ENCODE results near the gene OGDHL. TPM values are rescaled to one million over a fixed set of nuclear protein-coding genes. Genes with fewer than 3 reads are reported as not detected.

Gene OGDHL
- total RNA-seq, 6 experiments from 2014 or later, result 60.4 to 98.5 (median 76.8) TPM

DNA sequence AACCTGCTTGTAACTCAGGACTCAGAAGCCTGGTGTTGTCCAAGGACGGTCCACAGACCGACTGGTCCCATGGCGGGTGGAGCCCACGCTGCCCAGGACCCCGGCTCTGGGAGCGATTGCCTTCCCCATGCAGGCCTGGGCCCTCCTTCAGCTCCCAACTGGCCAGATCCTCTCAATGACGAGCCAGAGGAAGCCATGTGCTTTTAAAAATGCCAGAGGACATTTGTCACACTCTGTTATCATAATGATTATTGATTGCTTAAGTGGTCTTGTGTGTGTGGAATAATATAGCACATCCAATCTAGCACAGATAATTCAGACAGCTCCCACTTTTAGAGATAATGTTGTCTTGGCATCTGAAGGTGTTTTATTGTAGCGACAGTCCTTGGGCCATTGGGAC, 22.6 kb upstream of the OGDHL start:
- DNase-seq (no peak), ATAC-seq (no peak)
- no peak overlapping the region for H3K27ac ChIP-seq
- no peaks in the 10 kb centered on the region for H3K36me3 ChIP-seq
- H3K9me3 ChIP-seq, result no peaks in the 10 kb centered on the region
- H3K4me3 ChIP-seq, result no peak overlapping the region
- TF ChIP-seq CTCF (IDR thresholded peaks at IDR 0.05) (no peak), POLR2A (IDR thresholded peaks at IDR 0.05) (no peak)
- H3K4me1 ChIP-seq, result no peaks in the 10 kb centered on the region
- WGBS (ENCODE audit: insufficient coverage, low coverage, low lambda C conversion rate, missing lambda C conversion rate), result 64% methylated on average over 2 of the region's 8 CpGs
- no peaks in the 10 kb centered on the region for H3K27me3 ChIP-seq
- intact Hi-C loops (cut with DNase I), result loop anchor here (10.0 kb wide), 1 partner anchor 190 kb away; no protein-coding TSS in a partner anchor

GRCh38 chr10:49783645-49784044, 21.5 kb upstream of the OGDHL start:
- DNase-seq (peak in 1 of 3 donors; percentile 27), ATAC-seq (peak; percentile 37 to 82 (median 64))
- Histone ChIP-seq H3K27me3 (no peaks in the 10 kb centered on the region), H3K36me3 (no peaks in the 10 kb centered on the region), H3K27ac (no peak overlapping the region), H3K4me1 (no peaks in the 10 kb centered on the region), H3K4me3 (no peak overlapping the region), H3K9me3 (no peaks in the 10 kb centered on the region)
- intact Hi-C loops (cut with DNase I), result loop anchor here (10.0 kb wide), 1 partner anchor 189 kb away; no protein-coding TSS in a partner anchor
- WGBS (ENCODE audit: insufficient coverage, low coverage, low lambda C conversion rate, missing lambda C conversion rate), result 34% methylated on average over 4 of the region's 5 CpGs
- TF ChIP-seq CTCF (IDR thresholded peaks at IDR 0.05), result peak; percentile 14 to 45 (median 31)
- TF ChIP-seq POLR2A (IDR thresholded peaks at IDR 0.05), result no peak

GRCh38 chr10:49781247-49781646, 19.1 kb upstream of the OGDHL start:
- no peaks in the 10 kb centered on the region for H3K9me3 ChIP-seq
- no peak overlapping the region for H3K27ac ChIP-seq
- H3K36me3 ChIP-seq, result no peaks in the 10 kb centered on the region
- no peaks in the 10 kb centered on the region for H3K27me3 ChIP-seq
- DNase-seq, result no peak
- no peaks in the 10 kb centered on the region for H3K4me1 ChIP-seq
- ATAC-seq, result no peak
- intact Hi-C loops (cut with DNase I), result loop anchor here (10.0 kb wide), 1 partner anchor 186 kb away; no protein-coding TSS in a partner anchor
- H3K4me3 ChIP-seq, result no peak overlapping the region
- TF ChIP-seq POLR2A (IDR thresholded peaks at IDR 0.05) (no peak), CTCF (IDR thresholded peaks at IDR 0.05) (no peak)

GRCh38 chr10:49778197-49778596, 16.1 kb upstream of the OGDHL start:
- DNase-seq (no peak), ATAC-seq (no peak)
- Histone ChIP-seq H3K9me3 (no peaks in the 10 kb centered on the region), H3K4me1 (no peaks in the 10 kb centered on the region), H3K27ac (no peak overlapping the region), H3K36me3 (no peaks in the 10 kb centered on the region), H3K4me3 (no peak overlapping the region), H3K27me3 (no peaks in the 10 kb centered on the region)
- intact Hi-C loops (cut with DNase I), result no loop called here
- no peak for TF ChIP-seq POLR2A (IDR thresholded peaks at IDR 0.05)
- no peak for TF ChIP-seq CTCF (IDR thresholded peaks at IDR 0.05)
- WGBS (ENCODE audit: insufficient coverage, low coverage, low lambda C conversion rate, missing lambda C conversion rate), result 58% methylated on average over 3 of the region's 3 CpGs

- H3K4me3 ChIP-seq, result no peak overlapping the region
- no peak for ATAC-seq
- no peaks in the 10 kb centered on the region for H3K36me3 ChIP-seq
- no peaks in the 10 kb centered on the region for H3K4me1 ChIP-seq
- intact Hi-C loops (cut with DNase I), result no loop called here
- DNase-seq, result no peak
- 77% methylated on average over 4 of the region's 4 CpGs for WGBS (ENCODE audit: insufficient coverage, low coverage, low lambda C conversion rate, missing lambda C conversion rate)
- H3K27me3 ChIP-seq, result no peaks in the 10 kb centered on the region
- H3K9me3 ChIP-seq, result no peaks in the 10 kb centered on the region
- no peak overlapping the region for H3K27ac ChIP-seq
- TF ChIP-seq POLR2A (IDR thresholded peaks at IDR 0.05) (no peak), CTCF (IDR thresholded peaks at IDR 0.05) (no peak)
Measured at GRCh38 chr10:49776851-49777250, 14.7 kb upstream of the OGDHL start.
